Astrocyte of the hippocampus (primary cell): ENCODE measurements around the gene TBC1D9.
"Not testable (repeated sequence)": the region's sequence is repeated elsewhere in the genome, so short reads cannot be mapped to it uniquely, and the experiment has no call there.

Experiments used
- DNase-seq: peaks from one replicate; pipeline ENCODE4 v3.0.0; 2011; ENCODE audit warnings: low read depth, low spot score

Gene TBC1D9

DNA sequence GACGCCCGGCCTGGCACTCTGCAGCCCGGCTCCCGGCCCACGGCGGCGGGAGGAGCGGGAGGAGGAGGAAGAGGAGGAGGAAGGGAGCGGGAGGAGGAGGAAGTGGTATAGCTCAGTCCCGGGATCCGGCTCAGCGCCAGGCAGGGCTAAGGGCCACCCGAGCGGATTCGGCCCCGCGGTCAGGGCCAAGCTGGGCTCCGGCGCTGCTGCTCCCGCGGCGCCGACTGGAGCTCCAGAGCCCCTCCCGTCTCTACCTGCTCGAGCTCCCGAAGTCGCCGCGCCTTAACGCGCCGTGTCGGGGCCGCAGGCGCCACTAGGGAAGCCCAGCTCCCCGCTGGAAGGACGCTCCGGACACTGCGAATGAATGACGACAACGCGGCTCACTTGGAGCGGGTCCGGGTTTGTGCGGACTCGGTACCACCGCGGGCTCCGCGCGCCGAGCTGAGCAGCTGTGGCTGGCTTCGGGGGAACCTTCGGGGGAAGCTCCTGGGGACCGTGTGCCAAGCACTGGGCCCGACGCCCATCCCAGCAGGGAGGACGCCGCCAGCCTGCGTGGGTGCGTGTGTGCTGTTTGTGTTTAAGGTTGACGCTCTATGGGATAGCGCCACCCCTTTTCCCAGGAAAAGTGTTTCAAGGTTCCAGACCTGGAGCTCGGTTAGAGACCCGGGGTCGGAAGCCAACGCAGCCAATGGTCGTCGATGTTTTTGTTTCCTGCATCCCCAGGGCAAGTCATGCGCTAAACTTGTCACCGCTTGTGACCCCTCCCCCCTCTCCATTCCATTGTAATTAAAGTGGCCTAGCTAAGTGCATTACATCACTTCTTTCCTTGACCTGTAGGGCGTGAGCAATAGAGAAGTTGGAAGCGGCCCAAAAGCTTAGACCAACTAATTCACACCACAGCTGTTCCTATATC, at the start of gene TBC1D9:
TSS of gene TBC1D9 (minus strand) at position 67 of the 913 bp plus-strand sequence. CDS start 340 bp downstream, outside the sequence.
- peak; percentile 93 for DNase-seq

DNA sequence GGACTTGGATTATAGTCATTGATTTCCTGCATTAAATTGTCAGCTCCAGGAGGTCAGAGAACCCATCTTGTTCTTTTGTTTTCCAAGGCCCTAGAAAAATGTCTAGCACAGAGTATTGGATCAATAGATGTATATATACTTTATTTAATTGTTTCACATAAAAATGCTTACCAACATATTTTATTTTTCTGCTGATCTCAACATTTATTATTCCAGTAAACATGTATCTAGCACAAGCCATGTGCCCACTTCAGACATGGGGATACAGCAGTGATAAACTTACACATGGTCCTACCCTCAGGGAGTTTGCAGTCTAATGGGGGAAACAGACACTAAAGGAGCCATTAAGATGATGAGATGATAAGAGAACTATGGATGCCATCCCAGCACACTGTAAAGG, 49.1 kb upstream of the TBC1D9 start:
- DNase-seq = no peak

DNA sequence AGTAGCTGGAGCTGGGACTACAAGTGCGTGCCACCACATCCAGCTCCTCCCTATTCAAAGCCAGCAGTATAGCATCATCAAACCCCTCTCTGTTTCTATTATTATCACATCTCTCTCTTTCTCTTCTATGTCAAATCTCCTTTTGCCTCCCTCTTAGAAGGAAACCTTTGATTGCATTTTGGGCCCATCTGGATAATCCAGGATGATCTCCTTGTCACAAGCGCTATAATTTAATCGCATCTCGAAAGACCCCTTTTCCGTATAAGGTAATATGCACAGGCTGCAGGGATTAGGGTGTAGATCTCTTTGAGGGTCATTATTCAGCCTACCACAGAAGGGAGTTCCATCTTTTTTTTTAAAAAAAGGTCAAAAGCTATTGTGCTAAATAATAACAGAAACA, 46.4 kb upstream of the TBC1D9 start:
- DNase-seq = no peak

DNA sequence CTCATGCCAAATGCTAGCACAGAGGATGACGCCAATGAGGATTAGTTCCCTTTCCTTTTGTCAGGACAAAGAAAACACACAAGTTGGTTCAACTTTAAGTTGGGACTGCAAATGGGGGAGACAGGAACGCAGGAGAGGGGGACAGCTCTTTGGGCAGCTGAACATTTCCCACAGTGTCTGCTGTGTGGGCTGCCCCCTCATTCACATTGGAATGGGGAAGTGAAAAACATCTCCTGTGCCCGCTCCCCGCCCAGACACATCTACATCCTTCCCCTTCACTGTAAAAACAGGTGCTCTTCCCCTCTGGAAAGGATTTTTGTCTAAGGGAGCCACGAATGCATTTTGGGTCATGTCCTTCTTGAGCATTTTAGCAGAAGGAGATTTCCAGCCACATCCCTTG, 44.5 kb upstream of the TBC1D9 start:
- DNase-seq = no peak

DNA sequence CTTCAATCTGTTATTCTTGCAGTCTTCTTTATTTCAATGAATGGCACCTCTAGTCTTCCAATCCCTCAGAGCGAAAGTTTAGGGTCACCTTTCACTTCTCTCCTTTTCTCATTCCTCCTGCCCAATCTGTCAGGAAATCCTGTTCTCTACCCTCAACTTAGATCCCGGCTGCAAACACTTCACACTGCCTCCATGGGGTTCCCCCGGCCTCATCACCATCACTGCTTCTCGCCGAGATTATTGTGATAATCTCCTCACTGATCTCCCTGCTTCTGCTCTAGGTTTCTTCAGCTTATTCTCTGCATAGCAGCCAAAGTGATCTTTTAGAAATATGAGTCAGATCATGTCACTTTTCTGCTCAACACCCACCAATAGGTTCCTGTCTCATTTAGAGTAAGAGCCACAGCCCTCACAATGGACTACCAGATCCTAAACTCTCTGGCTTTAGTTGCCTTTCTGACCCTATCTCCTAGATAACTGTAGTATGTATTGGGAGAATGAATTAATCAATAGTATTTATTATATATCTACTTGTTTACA, 43.6 kb upstream of the TBC1D9 start:
- DNase-seq = no peak

DNA sequence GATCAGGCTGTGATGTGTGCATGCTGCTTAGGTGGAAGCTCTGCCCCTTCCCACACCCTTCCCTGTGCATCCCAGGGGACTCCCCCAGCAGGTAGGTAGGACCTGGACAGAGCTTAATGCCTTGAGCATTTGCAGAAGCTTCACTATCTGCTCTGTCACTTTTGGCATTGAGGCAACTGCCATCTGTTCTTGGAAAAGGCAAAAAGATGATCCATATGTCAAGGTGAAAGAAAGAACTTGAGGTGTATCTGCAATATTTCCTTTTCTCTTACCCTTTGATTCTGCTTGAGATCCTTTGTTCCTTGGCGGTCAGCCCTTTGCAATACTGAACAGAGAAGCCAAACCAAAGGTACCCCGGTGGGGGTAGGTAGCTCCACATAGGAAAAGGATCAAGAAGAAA, 37.1 kb upstream of the TBC1D9 start:
- no peak for DNase-seq

DNA sequence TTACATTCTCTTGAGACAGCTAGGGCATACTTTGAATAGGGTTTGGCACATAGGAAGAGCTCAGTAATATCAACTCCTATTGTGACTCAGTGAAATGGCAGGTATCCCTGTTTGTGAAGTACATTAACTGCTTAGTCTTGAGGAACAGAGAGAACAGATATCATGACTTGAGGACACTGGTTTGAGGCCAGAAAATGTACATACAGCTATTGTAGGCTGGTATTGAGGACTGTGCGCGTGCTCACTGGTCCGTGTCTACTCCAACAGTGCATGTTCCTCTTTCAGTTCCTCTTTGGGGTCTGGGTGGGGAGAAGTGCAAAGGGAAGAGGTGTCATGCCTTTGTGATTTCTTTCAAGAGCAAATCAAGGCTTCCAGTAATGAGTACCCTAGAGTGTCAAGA, 34.6 kb upstream of the TBC1D9 start:
- no peak for DNase-seq

DNA sequence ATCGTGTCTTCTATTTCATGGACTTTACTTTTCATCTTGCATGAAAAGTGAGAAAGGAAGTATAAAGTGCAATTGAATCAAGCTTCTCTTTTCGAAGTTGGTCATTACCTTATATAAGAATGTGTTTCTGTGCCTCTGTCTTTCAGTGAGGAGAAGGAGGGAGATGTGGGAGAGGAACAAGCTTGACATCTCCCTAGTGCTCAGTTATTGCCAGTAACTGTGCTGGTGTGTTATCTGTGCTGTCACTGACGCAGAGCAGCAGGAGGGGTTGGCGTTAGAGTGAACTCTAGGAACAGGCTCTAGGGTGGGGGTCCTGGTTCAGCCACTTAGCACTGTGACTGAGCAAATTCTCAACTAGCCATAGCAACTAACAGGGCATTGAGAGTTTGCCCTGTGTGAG, 34.0 kb upstream of the TBC1D9 start:
- no peak for DNase-seq

DNA sequence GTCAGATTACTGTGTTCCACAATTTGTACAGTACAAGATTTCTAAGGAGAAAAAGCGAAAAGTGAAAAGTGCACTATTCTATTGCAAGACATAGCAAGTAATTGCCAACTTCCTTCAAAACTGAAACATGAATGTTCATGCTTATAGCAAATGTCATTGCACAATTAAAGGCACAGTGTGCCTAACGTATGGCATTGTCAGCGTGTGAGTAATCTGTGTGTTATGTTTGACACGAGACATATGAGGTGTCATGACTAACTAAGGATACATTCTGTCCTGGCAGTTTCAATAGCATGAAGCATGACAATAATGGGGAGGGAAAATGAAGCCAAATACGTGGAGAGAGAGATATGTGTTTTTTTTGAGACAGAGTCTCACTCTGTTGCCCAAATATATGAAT, 33.6 kb upstream of the TBC1D9 start:
- DNase-seq = no peak

DNA sequence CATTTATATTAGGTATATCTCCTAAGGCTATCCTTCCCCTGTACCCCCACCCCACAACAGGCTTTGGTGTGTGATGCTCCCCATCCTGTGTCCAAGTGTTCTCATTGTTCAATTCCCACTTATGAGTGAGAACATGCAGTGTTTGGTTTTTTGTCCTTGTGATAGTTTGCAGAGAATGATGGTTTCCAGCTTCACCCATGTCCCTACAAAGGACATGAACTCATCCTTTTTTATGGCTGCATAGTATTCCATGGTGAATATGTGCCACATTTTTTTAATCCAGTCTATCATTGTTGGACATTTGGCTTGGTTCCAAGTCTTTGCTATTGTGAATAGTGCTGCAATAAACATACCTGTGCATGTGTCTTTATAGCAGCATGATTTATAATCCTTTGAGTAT, 26.6 kb upstream of the TBC1D9 start:
- not testable (repeated sequence) for DNase-seq

DNA sequence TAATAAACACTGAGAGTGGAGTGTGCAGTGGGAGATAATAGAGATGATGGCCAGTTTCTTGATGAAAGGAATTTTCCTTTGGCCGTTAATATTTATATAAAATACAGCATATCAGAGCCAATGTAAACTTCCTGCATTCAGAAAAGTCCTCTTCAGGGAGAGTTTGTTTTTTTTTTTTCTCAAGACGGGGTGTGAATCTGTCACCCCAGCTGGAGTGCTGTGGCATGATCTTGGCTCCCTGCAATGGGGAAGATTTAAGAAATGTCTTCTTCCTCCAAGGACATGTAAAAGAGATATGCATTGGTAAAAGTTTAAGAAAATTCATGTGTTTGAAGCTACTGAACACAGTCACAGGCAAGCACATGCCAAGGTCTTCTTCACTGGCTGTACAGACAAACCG, 25.4 kb upstream of the TBC1D9 start:
- DNase-seq = no peak

DNA sequence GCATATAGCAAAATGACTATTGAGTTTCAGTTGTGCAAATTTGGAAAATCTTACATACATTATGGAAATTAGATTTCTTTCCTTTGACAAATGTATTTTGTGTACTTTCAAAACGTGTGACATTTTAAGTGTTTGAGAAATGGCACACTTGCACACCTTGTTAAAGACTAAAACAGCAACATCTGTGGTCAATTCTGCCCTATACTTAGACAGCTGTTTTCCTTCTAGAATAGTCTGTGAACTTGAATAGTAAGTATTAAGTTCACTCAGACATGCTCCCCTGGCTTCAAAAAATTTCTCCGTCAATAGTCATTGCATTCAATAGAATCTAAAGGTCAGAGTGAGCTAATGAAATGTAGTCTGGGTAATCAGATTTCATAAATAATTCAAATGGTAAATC, 21.7 kb upstream of the TBC1D9 start:
- DNase-seq = no peak

DNA sequence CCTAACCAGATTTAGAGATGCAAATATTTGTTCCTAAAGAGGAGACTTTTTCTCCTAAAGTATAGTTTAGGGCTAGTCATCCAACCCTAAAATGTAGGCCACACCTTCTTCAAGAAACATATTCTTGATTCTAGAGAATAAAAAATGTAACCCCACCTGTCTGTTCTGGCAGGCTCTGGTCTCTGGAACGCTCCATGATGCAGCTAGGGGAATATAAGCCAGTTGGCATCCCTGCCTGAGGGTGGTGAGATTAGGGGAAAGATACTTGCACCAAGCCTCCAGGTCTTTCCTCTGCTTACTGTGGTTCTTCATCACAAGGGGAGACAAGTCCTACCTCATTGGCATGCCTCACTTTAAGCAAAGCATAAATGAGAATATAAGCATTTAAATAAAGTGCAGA, 21.2 kb upstream of the TBC1D9 start:
- no peak for DNase-seq

DNA sequence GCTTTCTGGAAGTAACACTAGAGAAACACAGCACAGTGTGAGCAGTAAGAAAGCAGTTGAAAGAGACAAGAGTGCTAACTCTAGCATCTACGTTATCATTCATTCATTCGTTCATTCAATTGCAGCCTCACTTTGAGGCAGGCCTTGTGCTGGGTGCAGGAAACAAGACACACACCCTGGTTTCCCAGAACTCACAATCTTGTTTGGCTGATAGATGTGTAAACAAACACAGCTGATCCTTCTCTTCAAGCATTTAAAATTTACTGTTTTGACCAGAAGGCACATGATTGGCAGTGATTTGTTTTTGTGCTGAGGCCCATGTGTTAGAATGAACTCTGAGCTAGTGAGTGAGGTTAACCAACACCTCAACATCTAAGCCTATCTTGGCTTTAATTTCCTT, 20.4 kb upstream of the TBC1D9 start:
- no peak for DNase-seq

DNA sequence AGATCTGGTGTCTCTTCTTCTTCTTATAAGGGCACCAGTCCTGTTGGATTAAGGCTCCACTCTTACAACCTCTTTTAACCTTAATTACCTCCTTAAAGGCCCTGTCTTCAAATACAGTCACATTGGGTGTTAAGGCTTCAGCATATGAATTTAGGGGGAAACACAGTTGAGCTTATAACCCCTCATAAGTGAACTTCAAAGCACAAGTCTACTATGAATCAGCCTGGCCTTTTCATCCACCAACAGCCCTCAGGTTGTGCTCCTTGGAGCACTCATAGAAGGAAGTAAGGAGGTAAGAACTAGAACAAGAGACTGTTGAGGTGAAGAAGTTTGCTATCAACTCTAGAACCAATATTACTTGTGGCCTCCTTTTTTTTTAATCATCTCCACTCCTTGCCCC, 18.8 kb upstream of the TBC1D9 start:
- DNase-seq = no peak

DNA sequence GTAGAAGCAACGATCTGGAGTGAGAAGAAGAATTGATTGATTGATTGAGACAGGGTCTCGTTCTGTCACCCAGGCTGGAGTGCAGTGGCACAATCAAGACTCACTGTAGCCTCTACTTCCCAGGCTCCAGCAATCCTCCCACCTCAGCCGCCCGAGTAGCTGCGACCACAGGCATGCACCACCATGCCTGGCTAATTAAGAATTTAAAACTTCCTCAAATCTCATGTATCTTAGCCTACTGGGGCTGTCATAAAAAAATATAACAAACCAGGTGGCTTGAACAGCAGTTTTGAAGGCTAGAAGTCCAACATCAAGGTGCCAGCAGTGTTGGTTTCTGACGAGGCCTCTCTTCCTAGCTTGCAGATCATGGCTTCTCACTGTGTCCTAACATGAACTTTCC, 18.3 kb upstream of the TBC1D9 start:
- DNase-seq = no peak

DNA sequence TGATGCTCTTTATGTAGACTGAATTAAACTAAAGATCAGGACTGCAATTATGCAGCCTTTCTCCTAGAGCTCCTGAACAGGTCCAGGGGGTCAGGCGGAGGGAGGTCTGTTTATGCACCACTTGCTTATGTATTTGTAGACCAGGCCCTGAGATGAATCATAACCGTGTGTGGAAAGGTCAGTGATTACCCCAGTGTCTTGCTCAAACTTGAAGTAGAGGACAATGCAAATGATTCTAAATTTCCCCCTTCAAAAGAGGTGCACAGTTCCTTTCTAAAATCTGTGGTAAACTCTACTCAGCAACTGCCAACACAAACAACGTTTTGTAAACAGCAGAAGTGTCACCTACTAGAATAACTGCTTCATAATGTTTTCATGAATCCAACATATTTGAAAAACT, 13.0 kb upstream of the TBC1D9 start:
- no peak for DNase-seq

DNA sequence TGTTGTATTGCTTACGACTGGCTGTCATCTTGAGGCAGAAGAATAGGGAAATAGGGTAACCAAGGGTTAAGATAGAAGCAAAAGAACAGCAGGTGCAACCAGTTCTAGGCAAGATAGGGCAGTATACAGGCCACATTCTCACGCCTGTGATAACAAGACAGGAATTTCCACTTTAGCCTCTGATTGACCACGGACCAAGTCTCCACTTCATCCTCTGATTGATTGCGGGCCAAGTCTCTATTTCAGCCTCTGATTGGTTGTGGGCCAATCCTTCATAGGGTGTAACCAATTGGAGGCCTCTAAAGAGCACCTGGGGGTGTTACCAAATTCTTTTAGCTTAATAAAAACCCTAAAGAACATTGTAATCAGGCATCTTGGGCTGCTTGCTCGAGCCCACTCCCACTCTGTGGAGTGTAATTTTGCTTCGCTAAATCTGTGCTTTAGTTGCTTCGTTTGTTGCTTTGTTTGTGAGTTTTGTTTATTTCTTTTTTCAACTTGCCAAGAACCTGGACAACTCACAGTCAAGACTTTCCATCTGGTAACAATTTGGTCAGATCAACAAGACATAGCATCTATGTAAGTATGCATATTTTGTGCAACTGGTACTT, 8.7 kb upstream of the TBC1D9 start:
- DNase-seq = peak; percentile 10

DNA sequence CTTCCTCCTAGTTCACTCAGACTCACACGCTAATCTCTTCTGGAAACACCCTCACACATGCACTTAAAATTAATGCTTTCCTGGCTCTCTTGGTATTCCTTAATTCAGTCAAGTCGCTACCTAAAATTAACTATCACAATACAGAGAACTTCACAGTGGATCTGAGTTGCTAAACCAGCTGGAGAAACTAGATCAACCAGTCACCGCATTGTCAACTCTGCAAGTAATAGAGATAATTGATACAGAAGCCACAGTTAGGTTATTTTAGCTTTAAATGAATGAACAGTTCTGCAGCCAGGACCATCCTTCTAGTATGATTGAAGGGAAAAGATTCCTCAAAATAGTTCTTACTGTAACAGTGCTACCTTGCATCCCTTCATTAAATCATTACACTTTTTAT, 6.0 kb upstream of the TBC1D9 start:
- no peak for DNase-seq

DNA sequence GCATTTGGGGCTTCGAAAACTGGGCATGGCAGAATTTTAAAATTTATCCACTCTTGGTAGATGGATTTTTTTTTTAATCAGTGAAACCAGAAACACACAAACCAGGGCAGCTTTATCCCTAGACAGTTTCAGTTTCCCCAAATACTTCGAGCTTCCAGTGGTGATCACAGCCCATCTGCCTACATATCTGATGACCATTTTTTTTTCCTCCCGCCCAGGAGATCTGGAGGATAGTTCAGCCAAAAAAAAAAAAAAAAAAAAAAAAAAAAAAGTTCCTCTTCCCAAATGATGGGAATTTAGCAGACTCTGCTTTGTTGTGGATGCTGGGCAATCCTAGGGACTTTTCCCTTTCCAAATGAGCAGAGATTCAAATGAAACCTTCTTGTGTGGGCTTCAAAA, 1.0 kb upstream of the TBC1D9 start:
- no peak for DNase-seq

DNA sequence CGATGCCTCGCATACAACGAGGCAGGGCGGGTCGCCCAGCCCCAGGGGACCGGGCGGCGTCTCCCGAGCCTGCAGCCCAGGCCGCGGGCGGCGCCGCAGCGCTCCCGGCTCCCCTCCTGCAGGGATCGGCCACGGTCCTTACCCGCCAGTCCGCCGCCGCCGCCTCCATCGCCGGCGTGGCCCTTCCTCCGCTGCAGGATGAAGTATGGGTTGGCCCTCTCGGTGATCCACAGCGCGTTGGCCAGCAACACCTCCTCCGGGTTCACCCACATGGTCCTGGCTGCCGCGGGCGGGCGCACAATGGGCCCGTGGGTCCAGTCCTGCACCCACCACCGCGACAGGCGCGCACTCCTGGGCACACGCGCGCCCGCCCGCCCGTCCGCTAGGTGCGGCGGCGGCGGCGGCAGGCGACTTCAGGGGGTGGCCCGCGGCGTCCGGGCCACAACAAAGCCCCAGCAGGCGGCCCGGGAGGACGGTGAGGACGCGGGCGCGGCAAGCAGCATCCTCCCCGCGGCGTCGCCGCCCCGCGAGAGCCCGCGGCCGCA, 339 bp downstream of the TBC1D9 start:
- DNase-seq = peak; percentile 82

DNA sequence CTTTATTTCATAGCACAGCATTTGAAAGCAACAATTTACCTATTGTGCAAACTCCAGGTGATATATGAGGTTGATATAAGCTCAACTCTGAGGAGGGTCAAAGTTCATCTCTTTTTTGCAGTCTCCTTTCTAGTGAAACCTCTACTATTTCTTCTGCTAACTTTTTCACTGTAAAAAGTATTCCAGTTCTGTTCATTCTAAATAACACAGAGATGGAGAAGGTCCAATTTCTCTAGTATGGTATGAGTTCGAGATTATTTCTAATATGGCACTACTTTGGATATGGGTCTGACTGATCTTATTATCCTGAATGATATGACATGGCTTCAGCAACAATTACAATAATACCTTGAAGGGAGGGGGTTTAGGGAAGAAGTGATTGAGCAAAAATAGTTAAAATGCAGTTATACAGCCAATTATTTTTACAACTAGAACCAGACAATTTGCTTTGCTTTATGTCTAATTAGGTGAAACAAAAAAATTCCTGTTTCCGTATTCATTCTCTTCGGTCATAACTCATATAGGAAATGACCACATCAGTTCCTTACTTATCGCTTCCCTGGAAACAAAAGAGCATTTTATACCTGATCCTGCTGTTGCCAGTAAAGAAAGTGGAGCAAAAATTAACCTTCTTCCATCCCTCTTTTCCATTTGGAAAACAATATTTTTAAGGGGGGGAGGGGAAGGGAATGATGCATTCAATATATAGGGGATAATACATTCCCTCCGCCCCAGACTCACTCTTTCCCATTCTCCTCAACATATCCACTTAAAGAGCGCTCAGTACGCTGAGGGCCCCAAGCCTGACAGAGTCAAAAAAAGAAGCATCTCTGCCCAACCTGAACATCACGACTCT, 1.0 kb downstream of the TBC1D9 start:
- no peak for DNase-seq
